ENCODE results near the gene CADM1. TPM values are rescaled to one million over a fixed set of nuclear protein-coding genes. Genes with fewer than 3 reads are reported as not detected.

Gene CADM1
- total and polyA plus RNA-seq, 4 donors, result 13.0 to 40.6 (median 28.9) TPM

DNA sequence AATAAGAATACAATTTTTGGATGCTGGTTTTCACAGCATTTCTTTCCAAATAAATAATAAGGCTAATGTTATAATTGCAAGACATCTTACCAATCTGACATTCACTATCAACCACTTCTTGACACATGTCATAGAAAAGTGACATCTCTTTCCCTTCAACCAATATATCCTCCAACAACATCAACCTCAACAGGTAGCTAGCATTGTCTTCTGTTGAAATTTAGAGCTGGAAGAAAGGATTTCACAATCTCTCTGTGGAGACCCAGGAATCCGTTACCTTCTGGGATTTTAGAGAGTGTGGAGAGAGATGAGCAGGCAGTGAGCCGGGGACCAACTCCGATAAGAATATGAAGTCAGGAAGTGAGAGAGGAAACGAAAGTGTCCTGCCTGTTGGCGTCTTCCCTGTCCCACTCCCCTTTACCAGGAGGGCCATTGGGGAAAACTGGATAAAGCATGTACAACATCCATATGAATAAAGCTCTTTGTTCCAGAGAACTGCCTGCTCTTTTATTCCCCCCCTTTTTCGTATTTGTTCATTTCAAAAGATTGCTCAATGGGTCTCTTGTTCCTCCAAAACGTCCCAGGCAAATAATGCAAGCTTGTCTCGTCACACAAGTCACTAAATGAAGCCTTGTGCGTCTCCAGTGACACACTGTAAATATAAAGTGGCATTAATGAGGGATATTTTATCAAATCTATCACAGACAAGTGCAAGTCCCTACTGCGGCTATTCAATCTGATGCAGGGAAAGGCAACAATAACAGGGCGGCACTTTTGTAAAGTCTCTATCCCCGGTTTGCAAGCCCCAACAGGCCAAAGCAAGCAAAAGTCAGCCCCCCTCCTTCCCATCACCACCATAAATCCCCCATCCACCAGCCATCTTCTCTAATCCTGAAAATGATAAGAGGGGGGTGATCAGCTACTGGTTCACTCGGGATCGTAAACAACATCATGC lies 3.4 kb downstream of the CADM1 start:
- H3K4me1 ChIP-seq (ENCODE audit: control insufficient read depth in 4 of 4, insufficient read depth in 4 of 4, low read length in 3 of 4), result peaks cover 8 to 66% (median 55%) of the 10 kb centered on the region in 4 donors
- DNase-seq (ENCODE audit: low spot score), result no peak
- no peaks in the 10 kb centered on the region for H3K36me3 ChIP-seq (ENCODE audit: control insufficient read depth in 4 of 4, insufficient read depth in 3 of 4, low read depth in 1 of 4, low read length in 3 of 4)
- no peaks in the 10 kb centered on the region for H3K9me3 ChIP-seq (ENCODE audit: control insufficient read depth in 4 of 4, low read length in 3 of 4)
- WGBS, result 32% methylated on average over 14 of the region's 14 CpGs
- no peaks in the 10 kb centered on the region for H3K27me3 ChIP-seq (ENCODE audit: control insufficient read depth in 4 of 4, insufficient read depth in 4 of 4, low read length in 3 of 4)
- TF ChIP-seq, protein P1, sequence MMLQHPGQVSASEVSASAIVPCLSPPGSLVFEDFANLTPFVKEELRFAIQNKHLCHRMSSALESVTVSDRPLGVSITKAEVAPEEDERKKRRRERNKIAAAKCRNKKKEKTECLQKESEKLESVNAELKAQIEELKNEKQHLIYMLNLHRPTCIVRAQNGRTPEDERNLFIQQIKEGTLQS (IDR thresholded peaks at IDR 0.05), result no peak
- TF ChIP-seq YY1 (IDR thresholded peaks at IDR 0.05) (peak; percentile 21), RAD21 (IDR thresholded peaks at IDR 0.05) (peak in 1 of 2 donors; percentile 11)
- TF ChIP-seq, protein P2, sequence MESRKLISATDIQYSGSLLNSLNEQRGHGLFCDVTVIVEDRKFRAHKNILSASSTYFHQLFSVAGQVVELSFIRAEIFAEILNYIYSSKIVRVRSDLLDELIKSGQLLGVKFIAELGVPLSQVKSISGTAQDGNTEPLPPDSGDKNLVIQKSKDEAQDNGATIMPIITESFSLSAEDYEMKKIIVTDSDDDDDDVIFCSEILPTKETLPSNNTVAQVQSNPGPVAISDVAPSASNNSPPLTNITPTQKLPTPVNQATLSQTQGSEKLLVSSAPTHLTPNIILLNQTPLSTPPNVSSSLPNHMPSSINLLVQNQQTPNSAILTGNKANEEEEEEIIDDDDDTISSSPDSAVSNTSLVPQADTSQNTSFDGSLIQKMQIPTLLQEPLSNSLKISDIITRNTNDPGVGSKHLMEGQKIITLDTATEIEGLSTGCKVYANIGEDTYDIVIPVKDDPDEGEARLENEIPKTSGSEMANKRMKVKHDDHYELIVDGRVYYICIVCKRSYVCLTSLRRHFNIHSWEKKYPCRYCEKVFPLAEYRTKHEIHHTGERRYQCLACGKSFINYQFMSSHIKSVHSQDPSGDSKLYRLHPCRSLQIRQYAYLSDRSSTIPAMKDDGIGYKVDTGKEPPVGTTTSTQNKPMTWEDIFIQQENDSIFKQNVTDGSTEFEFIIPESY (IDR thresholded peaks at IDR 0.05), result no peak
- TF ChIP-seq, protein P3, sequence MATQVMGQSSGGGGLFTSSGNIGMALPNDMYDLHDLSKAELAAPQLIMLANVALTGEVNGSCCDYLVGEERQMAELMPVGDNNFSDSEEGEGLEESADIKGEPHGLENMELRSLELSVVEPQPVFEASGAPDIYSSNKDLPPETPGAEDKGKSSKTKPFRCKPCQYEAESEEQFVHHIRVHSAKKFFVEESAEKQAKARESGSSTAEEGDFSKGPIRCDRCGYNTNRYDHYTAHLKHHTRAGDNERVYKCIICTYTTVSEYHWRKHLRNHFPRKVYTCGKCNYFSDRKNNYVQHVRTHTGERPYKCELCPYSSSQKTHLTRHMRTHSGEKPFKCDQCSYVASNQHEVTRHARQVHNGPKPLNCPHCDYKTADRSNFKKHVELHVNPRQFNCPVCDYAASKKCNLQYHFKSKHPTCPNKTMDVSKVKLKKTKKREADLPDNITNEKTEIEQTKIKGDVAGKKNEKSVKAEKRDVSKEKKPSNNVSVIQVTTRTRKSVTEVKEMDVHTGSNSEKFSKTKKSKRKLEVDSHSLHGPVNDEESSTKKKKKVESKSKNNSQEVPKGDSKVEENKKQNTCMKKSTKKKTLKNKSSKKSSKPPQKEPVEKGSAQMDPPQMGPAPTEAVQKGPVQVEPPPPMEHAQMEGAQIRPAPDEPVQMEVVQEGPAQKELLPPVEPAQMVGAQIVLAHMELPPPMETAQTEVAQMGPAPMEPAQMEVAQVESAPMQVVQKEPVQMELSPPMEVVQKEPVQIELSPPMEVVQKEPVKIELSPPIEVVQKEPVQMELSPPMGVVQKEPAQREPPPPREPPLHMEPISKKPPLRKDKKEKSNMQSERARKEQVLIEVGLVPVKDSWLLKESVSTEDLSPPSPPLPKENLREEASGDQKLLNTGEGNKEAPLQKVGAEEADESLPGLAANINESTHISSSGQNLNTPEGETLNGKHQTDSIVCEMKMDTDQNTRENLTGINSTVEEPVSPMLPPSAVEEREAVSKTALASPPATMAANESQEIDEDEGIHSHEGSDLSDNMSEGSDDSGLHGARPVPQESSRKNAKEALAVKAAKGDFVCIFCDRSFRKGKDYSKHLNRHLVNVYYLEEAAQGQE (IDR thresholded peaks at IDR 0.05), result no peak
- H3K9ac ChIP-seq (ENCODE audit: low read depth in 1 of 2, low read length in 2 of 2), result no peak overlapping the region
- H3K27ac ChIP-seq (ENCODE audit: low read depth in 1 of 2, low read length in 2 of 2), result peak overlapping the region in 1 of 2 donors; percentile 38
- peak overlapping the region in 2 of 3 donors; percentile 0 to 35 for H3K4me3 ChIP-seq (ENCODE audit: low read depth in 1 of 3, low read length in 3 of 3)

DNA sequence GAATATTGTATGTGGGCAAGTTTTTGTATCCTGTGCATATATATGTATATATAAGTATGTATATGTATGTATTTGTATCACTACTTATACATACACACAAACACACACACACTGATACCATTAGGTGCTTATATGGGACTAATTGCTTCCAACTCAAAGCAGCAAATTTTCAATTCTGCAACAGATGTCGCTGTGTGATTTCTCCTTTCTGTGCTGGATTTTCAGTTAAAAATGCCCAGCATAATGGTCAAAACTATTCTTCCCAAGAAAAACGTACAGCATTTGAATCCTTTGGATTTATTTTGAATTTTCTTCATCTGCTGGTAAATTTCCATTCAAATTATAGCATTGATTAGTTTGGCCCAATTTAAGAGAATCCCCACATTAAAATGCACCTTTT lies 4.3 kb downstream of the CADM1 start:
- Histone ChIP-seq H3K4me3 (ENCODE audit: low read depth in 1 of 3, low read length in 3 of 3) (no peak overlapping the region), H3K27ac (ENCODE audit: low read depth in 1 of 2, low read length in 2 of 2) (no peak overlapping the region), H3K9me3 (ENCODE audit: control insufficient read depth in 4 of 4, low read length in 3 of 4) (no peaks in the 10 kb centered on the region), H3K4me1 (ENCODE audit: control insufficient read depth in 4 of 4, insufficient read depth in 4 of 4, low read length in 3 of 4) (peaks cover 8 to 65% (median 51%) of the 10 kb centered on the region in 4 donors), H3K27me3 (ENCODE audit: control insufficient read depth in 4 of 4, insufficient read depth in 4 of 4, low read length in 3 of 4) (no peaks in the 10 kb centered on the region), H3K9ac (ENCODE audit: low read depth in 1 of 2, low read length in 2 of 2) (no peak overlapping the region), H3K36me3 (ENCODE audit: control insufficient read depth in 4 of 4, insufficient read depth in 3 of 4, low read depth in 1 of 4, low read length in 3 of 4) (no peaks in the 10 kb centered on the region)
- TF ChIP-seq NR2F2 (IDR thresholded peaks at IDR 0.05) (no peak), HNF4A (conservative IDR thresholded peaks at IDR 0.05) (no peak), FOXA2 (IDR thresholded peaks at IDR 0.05) (no peak), TAF1 (conservative IDR thresholded peaks at IDR 0.05) (no peak), FOXA1 (IDR thresholded peaks at IDR 0.05) (no peak), GABPA (IDR thresholded peaks at IDR 0.05 in 1 of 2, conservative IDR thresholded peaks at IDR 0.05 in 1 of 2) (no peak), SP1 (IDR thresholded peaks at IDR 0.05) (no peak), JUND (IDR thresholded peaks at IDR 0.05) (no peak)
- TF ChIP-seq, protein P3 (IDR thresholded peaks at IDR 0.05), result no peak
- TF ChIP-seq, protein P2 (IDR thresholded peaks at IDR 0.05), result no peak
- TF ChIP-seq, protein P4, sequence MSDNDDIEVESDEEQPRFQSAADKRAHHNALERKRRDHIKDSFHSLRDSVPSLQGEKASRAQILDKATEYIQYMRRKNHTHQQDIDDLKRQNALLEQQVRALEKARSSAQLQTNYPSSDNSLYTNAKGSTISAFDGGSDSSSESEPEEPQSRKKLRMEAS (IDR thresholded peaks at IDR 0.05), result no peak
- TF ChIP-seq, protein P5, sequence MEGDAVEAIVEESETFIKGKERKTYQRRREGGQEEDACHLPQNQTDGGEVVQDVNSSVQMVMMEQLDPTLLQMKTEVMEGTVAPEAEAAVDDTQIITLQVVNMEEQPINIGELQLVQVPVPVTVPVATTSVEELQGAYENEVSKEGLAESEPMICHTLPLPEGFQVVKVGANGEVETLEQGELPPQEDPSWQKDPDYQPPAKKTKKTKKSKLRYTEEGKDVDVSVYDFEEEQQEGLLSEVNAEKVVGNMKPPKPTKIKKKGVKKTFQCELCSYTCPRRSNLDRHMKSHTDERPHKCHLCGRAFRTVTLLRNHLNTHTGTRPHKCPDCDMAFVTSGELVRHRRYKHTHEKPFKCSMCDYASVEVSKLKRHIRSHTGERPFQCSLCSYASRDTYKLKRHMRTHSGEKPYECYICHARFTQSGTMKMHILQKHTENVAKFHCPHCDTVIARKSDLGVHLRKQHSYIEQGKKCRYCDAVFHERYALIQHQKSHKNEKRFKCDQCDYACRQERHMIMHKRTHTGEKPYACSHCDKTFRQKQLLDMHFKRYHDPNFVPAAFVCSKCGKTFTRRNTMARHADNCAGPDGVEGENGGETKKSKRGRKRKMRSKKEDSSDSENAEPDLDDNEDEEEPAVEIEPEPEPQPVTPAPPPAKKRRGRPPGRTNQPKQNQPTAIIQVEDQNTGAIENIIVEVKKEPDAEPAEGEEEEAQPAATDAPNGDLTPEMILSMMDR (IDR thresholded peaks at IDR 0.05; ENCODE audit: low read depth, low read length, missing input control), result no peak
- TF ChIP-seq, protein P1 (IDR thresholded peaks at IDR 0.05), result no peak
- no peak for DNase-seq (ENCODE audit: low spot score)
- WGBS, result 90% methylated on average over 2 of the region's 2 CpGs

Measured in liver (tissue), 9 donors.